ENCODE data around the gene SNORC.
A peak's percentile ranks its signal among the peaks of the same experiment; 100 is the strongest.
"Not testable (repeated sequence)": the region's sequence is repeated elsewhere in the genome, so short reads cannot be mapped to it uniquely, and the experiment has no call there.

Gene SNORC

GRCh38 chr2:232870018-232870765, at the start of gene SNORC:
Gene SNORC (plus strand): TSS chr2:232870264. CDS start chr2:232870342, 78 bp downstream.
- DNase-seq = no peak

GRCh38 chr2:232829988-232830387, 40.1 kb upstream of the SNORC start:
- DNase-seq = no peak

- DNase-seq = no peak
Measured at GRCh38 chr2:232831496-232831895, 38.6 kb upstream of the SNORC start.

GRCh38 chr2:232833830-232834229, 36.2 kb upstream of the SNORC start:
- no peak for DNase-seq

GRCh38 chr2:232835687-232836208, 34.3 kb upstream of the SNORC start:
- no peak for DNase-seq

GRCh38 chr2:232836934-232837333, 33.1 kb upstream of the SNORC start:
- DNase-seq = no peak

GRCh38 chr2:232838406-232838874, 31.6 kb upstream of the SNORC start:
- DNase-seq = peak; percentile 43

GRCh38 chr2:232839411-232840079, 30.5 kb upstream of the SNORC start:
- DNase-seq = peak; percentile 46

- DNase-seq = no peak
Measured at GRCh38 chr2:232842689-232843088, 27.4 kb upstream of the SNORC start.

GRCh38 chr2:232843834-232844233, 26.2 kb upstream of the SNORC start:
- no peak for DNase-seq

GRCh38 chr2:232846055-232846454, 24.0 kb upstream of the SNORC start:
- no peak for DNase-seq

GRCh38 chr2:232850039-232850438, 20.0 kb upstream of the SNORC start:
- no peak for DNase-seq

- not testable (repeated sequence) for DNase-seq
Measured at GRCh38 chr2:232852081-232852480, 18.0 kb upstream of the SNORC start.

GRCh38 chr2:232852676-232853075, 17.4 kb upstream of the SNORC start:
- DNase-seq = no peak

- DNase-seq = no peak
Measured at GRCh38 chr2:232854082-232854481, 16.0 kb upstream of the SNORC start.

GRCh38 chr2:232857158-232857563, 12.9 kb upstream of the SNORC start:
- no peak for DNase-seq

GRCh38 chr2:232859385-232859916, 10.6 kb upstream of the SNORC start:
- no peak for DNase-seq

- DNase-seq = no peak
Measured at GRCh38 chr2:232860593-232861241, 9.3 kb upstream of the SNORC start.

GRCh38 chr2:232861353-232861752, 8.7 kb upstream of the SNORC start:
- DNase-seq = no peak

GRCh38 chr2:232863996-232864395, 6.1 kb upstream of the SNORC start:
- DNase-seq = no peak

- no peak for DNase-seq
Measured at GRCh38 chr2:232865165-232865564, 4.9 kb upstream of the SNORC start.

GRCh38 chr2:232866104-232866503, 4.0 kb upstream of the SNORC start:
- no peak for DNase-seq
